Esophagus squamous epithelium (tissue), 4 donors: ENCODE results near the gene KIAA0753.

ENCODE experiments used
- POLR2A ChIP-seq, 4 donors: fragments of 450-650 bp; IDR thresholded peaks; one replicate each; pipeline ENCODE4 v1.6.1; 2017; ENCODE audit warnings: antibody characterized with exemption in 4 of 4, mild to moderate bottlenecking in 4 of 4, moderate library complexity in 3 of 4
- TF ChIP-seq, protein P1 (sequence below), 6 experiments: fragments of 450-650 bp in 4 of 6; fragments of 200-600 bp in 2 of 6; sonication (generic) in 2 of 6; IDR thresholded peaks; one replicate each; pipeline ENCODE4 v1.5.1; 2016 to 2019; ENCODE audit warnings: antibody characterized with exemption in 6 of 6, mild to moderate bottlenecking in 4 of 6, moderate library complexity in 4 of 6

DNA sequence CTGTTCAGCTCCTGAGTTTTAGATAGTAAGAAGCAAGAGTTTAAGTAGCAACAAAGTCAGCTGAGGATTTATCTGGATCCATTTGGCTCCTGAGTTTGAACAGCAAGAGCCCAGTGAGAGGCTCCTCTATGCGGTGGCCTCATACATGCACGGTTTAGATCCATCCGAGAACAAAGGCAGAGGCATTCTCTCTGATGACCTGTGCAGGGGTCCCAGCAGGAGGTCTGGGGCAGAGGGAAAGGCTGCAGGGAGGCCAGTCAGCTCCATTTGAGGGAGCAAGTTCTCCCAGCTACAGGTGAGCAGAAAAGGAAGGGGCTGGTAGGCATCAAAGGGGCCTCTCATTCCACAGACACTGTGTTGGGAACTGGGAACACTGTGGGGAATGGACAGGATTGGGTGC is 100.6 kb downstream of the KIAA0753 start:
- no peak for TF ChIP-seq POLR2A (IDR thresholded peaks at IDR 0.05)
- TF ChIP-seq, protein P1, sequence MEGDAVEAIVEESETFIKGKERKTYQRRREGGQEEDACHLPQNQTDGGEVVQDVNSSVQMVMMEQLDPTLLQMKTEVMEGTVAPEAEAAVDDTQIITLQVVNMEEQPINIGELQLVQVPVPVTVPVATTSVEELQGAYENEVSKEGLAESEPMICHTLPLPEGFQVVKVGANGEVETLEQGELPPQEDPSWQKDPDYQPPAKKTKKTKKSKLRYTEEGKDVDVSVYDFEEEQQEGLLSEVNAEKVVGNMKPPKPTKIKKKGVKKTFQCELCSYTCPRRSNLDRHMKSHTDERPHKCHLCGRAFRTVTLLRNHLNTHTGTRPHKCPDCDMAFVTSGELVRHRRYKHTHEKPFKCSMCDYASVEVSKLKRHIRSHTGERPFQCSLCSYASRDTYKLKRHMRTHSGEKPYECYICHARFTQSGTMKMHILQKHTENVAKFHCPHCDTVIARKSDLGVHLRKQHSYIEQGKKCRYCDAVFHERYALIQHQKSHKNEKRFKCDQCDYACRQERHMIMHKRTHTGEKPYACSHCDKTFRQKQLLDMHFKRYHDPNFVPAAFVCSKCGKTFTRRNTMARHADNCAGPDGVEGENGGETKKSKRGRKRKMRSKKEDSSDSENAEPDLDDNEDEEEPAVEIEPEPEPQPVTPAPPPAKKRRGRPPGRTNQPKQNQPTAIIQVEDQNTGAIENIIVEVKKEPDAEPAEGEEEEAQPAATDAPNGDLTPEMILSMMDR (IDR thresholded peaks at IDR 0.05), result no peak
